Heart right ventricle (tissue), 16 donors: Measurements from ENCODE around the gene TCERG1. TPM values are rescaled to one million over a fixed set of nuclear protein-coding genes. Genes with fewer than 3 reads are reported as not detected.

Experiments
- ATAC-seq, 8 donors: fragments of 200-7000 bp; cut with Tn5 transposase; one replicate each; pipeline ENCODE4 v1.9.1; 2020; ENCODE audit warnings: mild to moderate bottlenecking in 8 of 8, moderate library complexity in 8 of 8, moderate number of reproducible peaks in 1 of 8
- DNase-seq, 2 donors: peaks; one replicate each; pipeline ENCODE4 v3.0.0-alpha.2; 2020
- H3K27ac ChIP-seq, 10 donors: fragments of 200-600 bp; sonication (generic) in 2 of 10; one replicate each; pipeline versions ENCODE4 v1.5.0 to v1.8.0; 2020 to 2022; ENCODE audit warnings: mild to moderate bottlenecking in 3 of 10
- H3K27me3 ChIP-seq, 7 donors: fragments of 200-600 bp; one replicate each; pipeline ENCODE4 v1.8.0; 2021 to 2022; ENCODE audit warnings: mild to moderate bottlenecking in 2 of 7
- H3K36me3 ChIP-seq, 9 donors: fragments of 200-600 bp; sonication (generic) in 1 of 9; one replicate each; pipeline versions ENCODE4 v1.5.0 to v1.8.0; 2020 to 2022; ENCODE audit warnings: mild to moderate bottlenecking in 2 of 9
- H3K4me1 ChIP-seq, 9 donors: fragments of 200-600 bp; sonication (generic) in 1 of 9; one replicate each; pipeline versions ENCODE4 v1.5.0 to v1.8.0; 2020 to 2022; ENCODE audit warnings: mild to moderate bottlenecking in 4 of 9
- H3K4me3 ChIP-seq, 10 donors: fragments of 200-600 bp; sonication (generic) in 2 of 10; one replicate each; pipeline versions ENCODE4 v1.5.0 to v1.8.0; 2020 to 2022; ENCODE audit warnings: mild to moderate bottlenecking in 7 of 10, moderate library complexity in 2 of 10
- H3K9me3 ChIP-seq, 11 donors: fragments of 200-600 bp in 10 of 11; sonication (generic) in 2 of 11; one replicate each; pipeline versions ENCODE4 v1.5.0 to v1.8.0; 2013 to 2022; ENCODE audit warnings: mild to moderate bottlenecking in 2 of 11, control low read depth in 1 of 11, moderate library complexity in 1 of 11
- WGBS, 2 donors: extraction: QIAGEN DNeasy Blood & Tissue Kit; methylation state at CpG; one replicate each; pipeline ENCODE4 v1.1.7; 2013; ENCODE audit warnings: inconsistent platforms in 1 of 2; 5-methylcytosine and 5-hydroxymethylcytosine counted together
- intact Hi-C, 10 donors: fragments of 100-400 bp; cut with DNase I; formaldehyde crosslinking; loops; one replicate each; pipeline versions ENCODE4 v1.11.1 to v1.14.2; 2022
- polyA plus RNA-seq, 2 donors: library from polyadenylated mRNA; stranded (reverse); fragments of 200-250 nt; gene quantifications; one replicate each; pipeline ENCODE4 v1.2.3, GENCODE V29; 2013
- total RNA-seq, 10 donors: library from RNA; stranded (reverse); fragmentation: NEBNext Ultra II Directional in 3 of 10; extraction: Animal tissue kit (Norgen Biotek cat#: 25700) in 3 of 10; gene quantifications; one replicate each; pipeline versions ENCODE4 v1.2.1 to v1.2.4, GENCODE V29; 2021 to 2023
- TF ChIP-seq, protein P1 (sequence below), 9 donors: fragments of 200-600 bp; sonication (generic) in 2 of 9; IDR thresholded peaks; one replicate each; pipeline versions ENCODE4 v1.5.0 to v1.8.0; 2021 to 2022; ENCODE audit warnings: antibody characterized with exemption in 9 of 9, mild to moderate bottlenecking in 5 of 9, moderate library complexity in 1 of 9
- donor health status: Arrhythmogenic right ventricular cardiomyopathy.
- donor health status: ischemic (EF 13 %, LVEDD 7.1; RV severe dilation, severe dysfunction).
- donor health status: healthy with polysubstance abuse.
- donor health status: DM: no; HTN: yes; CAD: no.
- donor health status: DM: no; HTN: no; CAD: no.
- donor health status: ischemic (EF 25% LVEDD 6.9; RV normal size, moderate dysfunction).
- donor health status: ischemic (EF 25% LVEDD 5.7; RV mildly dilated, moderate dysfunction).
- donor health status: healthy.
- donor health status: DM: yes; HTN: yes; CAD: no.
- donor health status: Ischemic cardiomyopathy.
- donor health status: ischemic (EF 35%, LVEDD 5.7; RV mildly dilated, moderate dysfunction).
- donor health status: nonischemic (EF 11% LVEDD 7.7; RV severe dilation, severe dysfunction).
- donor health status: DM: yes; HTN: yes; CAD: no.
- donor health status: PGD.
- donor health status: ischemic (EF 29% LVEDD 5.4; RV normal size, mild dysfunction).
- donor health status: nonischemic (EF 23%, LVEDD 6.1; RV moderate dilation, normal function).

TCERG1 gene
- total and polyA plus RNA-seq, 12 donors, result 11.2 to 59.2 (median 21.1) TPM

DNA sequence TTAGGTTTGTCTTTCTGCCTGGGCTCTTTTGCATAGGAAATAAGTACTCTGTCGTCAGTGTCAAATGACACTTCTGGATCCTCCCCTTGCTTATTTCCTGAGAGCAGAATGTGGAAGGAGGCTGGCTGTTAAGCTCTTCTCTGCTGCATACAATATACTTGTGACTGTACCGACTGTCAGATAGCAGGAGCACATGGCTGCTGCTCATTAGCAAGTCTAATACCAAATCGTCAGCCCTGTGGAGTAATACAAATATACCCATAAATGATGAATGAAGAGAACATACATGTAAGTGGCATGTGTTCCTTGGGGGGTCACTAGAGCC is 69.0 kb downstream of the TCERG1 start, which contains the start of gene GPR151:
GPR151 (minus strand) TSS at position 40 of the 325 bp plus-strand sequence. CDS start 77 bp downstream, outside the sequence.
- DNase-seq (no peak), ATAC-seq (no peak)
- intact Hi-C loops, result no loop called here
- Histone ChIP-seq H3K36me3 (peaks cover 0 to 26% (median 7%) of the 10 kb centered on the region in 9 donors), H3K27ac (no peak within 1 kb of the TSS), H3K4me3 (no peak within 1 kb of the TSS), H3K27me3 (peaks cover 0 to 9% (median 0%) of the 10 kb centered on the region in 7 donors), H3K9me3 (no peaks in the 10 kb centered on the region), H3K4me1 (no peaks in the 10 kb centered on the region)
- TF ChIP-seq, protein P1, sequence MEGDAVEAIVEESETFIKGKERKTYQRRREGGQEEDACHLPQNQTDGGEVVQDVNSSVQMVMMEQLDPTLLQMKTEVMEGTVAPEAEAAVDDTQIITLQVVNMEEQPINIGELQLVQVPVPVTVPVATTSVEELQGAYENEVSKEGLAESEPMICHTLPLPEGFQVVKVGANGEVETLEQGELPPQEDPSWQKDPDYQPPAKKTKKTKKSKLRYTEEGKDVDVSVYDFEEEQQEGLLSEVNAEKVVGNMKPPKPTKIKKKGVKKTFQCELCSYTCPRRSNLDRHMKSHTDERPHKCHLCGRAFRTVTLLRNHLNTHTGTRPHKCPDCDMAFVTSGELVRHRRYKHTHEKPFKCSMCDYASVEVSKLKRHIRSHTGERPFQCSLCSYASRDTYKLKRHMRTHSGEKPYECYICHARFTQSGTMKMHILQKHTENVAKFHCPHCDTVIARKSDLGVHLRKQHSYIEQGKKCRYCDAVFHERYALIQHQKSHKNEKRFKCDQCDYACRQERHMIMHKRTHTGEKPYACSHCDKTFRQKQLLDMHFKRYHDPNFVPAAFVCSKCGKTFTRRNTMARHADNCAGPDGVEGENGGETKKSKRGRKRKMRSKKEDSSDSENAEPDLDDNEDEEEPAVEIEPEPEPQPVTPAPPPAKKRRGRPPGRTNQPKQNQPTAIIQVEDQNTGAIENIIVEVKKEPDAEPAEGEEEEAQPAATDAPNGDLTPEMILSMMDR (IDR thresholded peaks at IDR 0.05), result no peak
- WGBS, 2 donors, result 10 to 19% methylated on average over 3 of the region's 3 CpGs

DNA sequence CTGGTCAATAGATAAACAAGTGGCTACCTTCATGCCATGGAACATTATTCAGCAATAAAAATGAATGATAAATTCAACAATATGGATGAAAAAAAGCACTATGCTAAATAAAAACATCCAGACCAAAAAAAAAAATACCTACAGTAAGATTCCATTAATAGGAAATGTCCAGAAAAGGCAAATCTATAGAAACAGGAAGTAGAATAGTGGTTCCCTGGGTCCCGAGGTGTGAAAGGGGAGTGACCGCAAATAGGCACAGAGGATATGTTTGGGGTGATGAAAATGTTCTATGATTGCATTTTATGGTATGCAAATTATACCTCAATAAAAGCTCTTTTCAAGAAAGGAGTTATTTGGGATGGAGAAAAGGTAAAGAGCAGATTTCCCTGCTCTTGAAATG is 72.4 kb downstream of the TCERG1 start:
- Histone ChIP-seq H3K27me3 (peaks cover 0 to 21% (median 0%) of the 10 kb centered on the region in 7 donors), H3K36me3 (no peaks in the 10 kb centered on the region), H3K27ac (no peak overlapping the region), H3K4me1 (no peaks in the 10 kb centered on the region), H3K9me3 (no peaks in the 10 kb centered on the region), H3K4me3 (no peak overlapping the region)
- DNase-seq (no peak), ATAC-seq (no peak)
- TF ChIP-seq, protein P1 (IDR thresholded peaks at IDR 0.05), result no peak
- intact Hi-C loops, result no loop called here
- 61% methylated on average over 2 of the region's 2 CpGs for WGBS, 2 donors

DNA sequence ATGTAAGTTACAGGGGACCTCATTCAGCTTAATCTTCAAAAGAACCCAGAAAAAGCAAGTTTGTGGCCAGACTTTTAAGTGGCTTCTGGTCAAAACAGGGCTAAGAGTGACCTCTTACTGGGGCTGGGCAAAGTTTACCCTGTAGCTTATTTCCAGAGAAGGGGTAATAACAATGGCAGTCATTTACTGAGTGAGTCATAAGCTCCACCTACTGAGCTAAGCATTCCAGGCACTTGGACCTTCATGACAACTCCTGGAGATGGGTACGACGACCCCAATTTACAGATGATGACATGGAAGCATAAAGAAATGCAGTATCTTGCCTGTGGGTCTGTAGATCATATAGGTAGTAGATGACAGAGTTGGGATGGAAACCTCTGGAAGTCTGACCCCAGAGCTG is 73.6 kb downstream of the TCERG1 start:
- no peaks in the 10 kb centered on the region for H3K36me3 ChIP-seq
- no peaks in the 10 kb centered on the region for H3K4me1 ChIP-seq
- DNase-seq (no peak), ATAC-seq (no peak)
- H3K27me3 ChIP-seq, result peaks cover 0 to 25% (median 0%) of the 10 kb centered on the region in 7 donors
- TF ChIP-seq, protein P1 (IDR thresholded peaks at IDR 0.05), result no peak
- no peak overlapping the region for H3K27ac ChIP-seq
- no peaks in the 10 kb centered on the region for H3K9me3 ChIP-seq
- 73 to 79% methylated on average over 2 of the region's 2 CpGs for WGBS, 2 donors
- intact Hi-C loops, result no loop called here
- no peak overlapping the region for H3K4me3 ChIP-seq

DNA sequence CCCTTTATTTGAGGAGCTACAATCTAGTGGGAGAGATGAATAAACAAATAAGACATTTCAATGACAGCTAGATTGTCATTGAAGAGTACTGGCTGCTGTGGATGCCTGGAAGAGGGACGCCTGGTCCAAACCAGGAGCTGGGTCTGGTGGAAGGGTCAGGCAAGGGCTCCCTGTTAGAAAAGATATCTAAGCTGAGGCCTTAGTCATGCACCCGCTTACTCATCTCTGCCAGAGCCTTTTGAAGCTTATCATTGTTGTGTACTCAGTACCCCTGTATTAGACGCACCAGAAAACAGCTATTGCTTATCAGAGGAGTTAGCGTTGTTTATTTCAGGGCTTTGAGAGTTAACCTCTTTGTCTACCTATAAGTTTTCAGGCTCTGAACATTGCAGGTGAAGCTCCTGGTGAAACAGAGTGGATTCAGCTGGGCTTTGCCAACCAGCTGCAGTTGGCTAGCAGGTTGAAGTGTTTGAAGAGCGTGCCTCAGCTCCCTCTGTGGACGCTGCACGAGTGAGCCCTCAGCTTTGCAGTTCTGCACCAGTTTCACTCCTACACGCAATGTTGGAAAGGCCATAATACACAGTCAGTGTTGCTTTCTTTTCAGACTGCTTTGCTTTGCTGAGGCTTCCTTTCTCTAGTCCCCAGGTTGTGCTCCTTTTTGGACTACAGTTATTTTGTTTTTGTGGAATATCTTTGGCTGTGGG is 74.4 kb downstream of the TCERG1 start:
- Histone ChIP-seq H3K27ac (no peak overlapping the region), H3K27me3 (peaks cover 0 to 31% (median 0%) of the 10 kb centered on the region in 7 donors), H3K36me3 (no peaks in the 10 kb centered on the region), H3K9me3 (no peaks in the 10 kb centered on the region), H3K4me3 (no peak overlapping the region), H3K4me1 (no peaks in the 10 kb centered on the region)
- TF ChIP-seq, protein P1 (IDR thresholded peaks at IDR 0.05), result no peak
- intact Hi-C loops, result no loop called here
- 56 to 62% methylated on average over 8 of the region's 8 CpGs for WGBS, 2 donors
- DNase-seq (no peak), ATAC-seq (no peak)
